Left hindlimb (tissue), 1 donor: Measurements from ENCODE around the gene STX3.
"Not testable (repeated sequence)": the region's sequence is repeated elsewhere in the genome, so short reads cannot be mapped to it uniquely, and the experiment has no call there.

Experiments used
- DNase-seq: peaks from one replicate; pipeline ENCODE4 v3.0.0-alpha.2; 2018

Gene STX3

DNA sequence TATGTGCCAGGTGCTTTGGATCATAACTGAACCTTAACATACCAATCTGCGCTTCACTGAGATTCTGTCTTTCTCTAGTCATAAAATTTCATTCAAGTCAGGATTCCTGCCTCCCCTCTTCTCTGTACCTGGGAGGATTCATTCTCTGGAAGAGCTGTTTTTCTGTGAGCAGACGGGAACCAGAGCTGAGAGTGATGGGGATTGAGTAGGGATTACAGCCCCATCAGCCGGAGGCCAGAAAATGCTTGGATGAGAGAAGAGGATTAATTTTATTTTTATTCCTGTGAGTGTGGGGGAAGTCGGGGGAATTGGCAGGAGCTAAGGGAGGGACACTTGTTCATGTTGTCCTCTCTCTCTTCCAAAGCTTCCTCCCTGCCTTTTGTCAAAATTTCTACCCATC lies 4.7 kb downstream of the STX3 start:
- DNase-seq = no peak

GRCh38 chr11:59760771-59761170 lies 5.6 kb downstream of the STX3 start:
- no peak for DNase-seq

GRCh38 chr11:59761993-59762392 lies 6.8 kb downstream of the STX3 start:
- DNase-seq = no peak

DNA sequence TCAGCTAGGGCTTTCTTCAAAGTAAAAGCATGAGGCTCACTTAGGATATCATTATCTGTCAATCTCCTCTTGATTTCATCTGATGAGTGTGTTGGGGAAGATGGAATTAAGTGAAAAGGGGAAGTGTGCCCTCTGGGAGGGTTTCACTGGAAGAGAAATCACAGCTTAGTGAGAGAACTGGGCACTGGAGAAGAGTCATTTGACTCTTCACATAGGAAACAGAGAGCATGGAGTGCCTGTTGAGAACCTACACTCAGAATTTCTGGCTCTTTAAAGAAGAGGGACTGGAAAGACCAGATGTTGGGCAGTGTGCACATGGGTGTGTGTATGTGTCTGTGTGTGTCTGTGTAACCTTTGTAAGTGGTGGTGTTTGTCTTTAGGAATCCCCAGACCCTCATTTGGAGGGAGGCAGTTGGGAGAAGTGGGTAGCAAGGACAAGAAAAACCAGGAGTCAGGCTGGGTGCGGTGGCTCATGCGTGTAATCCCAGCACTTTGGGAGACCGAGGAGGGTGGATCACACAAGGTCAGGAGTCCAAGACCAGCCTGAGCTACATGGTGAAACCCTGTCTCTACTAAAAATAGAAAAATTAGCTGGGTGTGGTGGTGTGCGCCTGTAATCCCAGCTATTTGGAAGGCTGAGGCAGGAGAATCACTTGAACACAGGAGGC lies 10.0 kb downstream of the STX3 start:
- DNase-seq = no peak

GRCh38 chr11:59766542-59767224 lies 11.5 kb downstream of the STX3 start:
- DNase-seq = no peak

- DNase-seq = no peak
Observed at GRCh38 chr11:59767225-59767611, 12.0 kb downstream of the STX3 start.

GRCh38 chr11:59769111-59769510 lies 13.9 kb downstream of the STX3 start:
- DNase-seq = no peak

- DNase-seq = no peak
Observed at GRCh38 chr11:59769828-59770227, 14.7 kb downstream of the STX3 start.

DNA sequence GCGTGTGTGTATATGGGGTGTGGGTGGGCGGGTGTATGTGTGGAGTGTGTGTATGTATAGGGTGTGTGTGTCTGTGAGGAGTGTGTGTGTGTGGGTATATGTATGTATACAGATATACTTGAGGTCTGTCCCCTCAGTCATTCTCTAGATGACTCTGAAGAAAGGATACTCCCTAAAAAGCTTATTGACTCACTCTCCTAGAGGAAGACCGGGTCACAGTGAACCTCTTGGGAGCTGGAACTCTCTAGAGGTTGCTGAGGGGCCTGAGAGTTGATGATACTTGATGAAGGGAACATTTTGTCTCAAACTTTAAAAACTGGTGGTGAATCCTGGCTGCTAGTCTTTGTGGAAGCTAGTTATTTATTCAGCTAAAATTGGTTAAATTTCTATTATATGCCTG lies 15.1 kb downstream of the STX3 start:
- no peak for DNase-seq

- DNase-seq = no peak
Observed at GRCh38 chr11:59770869-59771268, 15.7 kb downstream of the STX3 start.

- no peak for DNase-seq
Observed at GRCh38 chr11:59771605-59772004, 16.4 kb downstream of the STX3 start.

DNA sequence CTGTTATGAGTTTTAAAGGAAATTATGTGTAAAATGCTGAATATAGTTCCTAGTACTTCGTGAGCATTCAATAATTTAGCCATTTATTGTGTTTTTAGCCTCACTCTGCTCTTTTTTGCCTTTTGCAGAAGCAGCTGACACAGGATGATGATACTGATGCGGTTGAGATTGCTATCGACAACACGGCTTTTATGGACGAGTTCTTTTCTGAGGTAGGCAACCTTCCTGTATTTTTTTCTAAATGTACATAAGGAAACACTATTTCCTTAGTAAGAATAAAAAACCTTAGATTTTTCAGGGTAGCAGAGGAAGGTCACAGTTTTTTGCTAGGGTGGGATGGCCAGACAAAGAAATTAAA lies 17.9 kb downstream of the STX3 start:
- DNase-seq = no peak

DNA sequence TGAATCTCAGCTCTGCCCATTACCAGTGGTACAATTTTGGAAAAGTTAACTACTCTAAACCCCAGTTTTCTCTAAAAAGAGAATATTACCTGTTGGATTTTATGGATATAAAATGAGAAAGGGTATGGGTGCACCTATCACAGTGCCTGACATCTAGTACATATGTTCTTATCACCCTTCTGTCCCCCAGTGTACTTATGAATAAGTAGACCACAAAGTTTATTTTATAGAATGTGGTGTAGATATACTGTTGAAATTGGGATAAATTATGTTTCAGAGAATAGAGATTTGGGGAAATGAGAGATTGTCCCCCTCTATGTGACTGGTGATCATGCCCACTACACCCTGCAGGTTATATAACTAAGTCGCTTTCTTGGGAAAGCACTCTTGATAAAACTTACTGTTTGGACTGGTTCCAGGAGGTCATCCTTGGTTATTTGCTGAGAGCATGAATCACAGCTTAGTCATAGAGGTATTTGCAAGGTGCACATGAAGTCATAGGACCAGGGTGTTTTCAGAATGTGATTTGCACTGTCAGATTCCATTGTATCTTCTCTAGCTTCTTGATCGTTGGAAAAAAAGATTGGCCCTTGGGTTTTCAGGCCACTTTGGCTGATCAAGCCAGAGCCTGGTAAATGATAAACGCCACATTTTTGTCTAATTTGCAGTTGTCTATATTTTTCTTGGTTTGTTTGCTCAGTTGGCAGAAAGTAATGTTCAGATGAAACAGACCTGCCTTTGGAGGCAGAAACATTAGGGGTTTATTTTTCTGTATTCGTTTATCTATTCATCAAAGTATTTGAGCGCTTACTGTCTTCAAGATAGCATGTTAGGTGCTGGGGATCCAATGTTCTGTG lies 21.3 kb downstream of the STX3 start:
- no peak for DNase-seq

GRCh38 chr11:59777104-59777503 lies 21.9 kb downstream of the STX3 start:
- DNase-seq = no peak

DNA sequence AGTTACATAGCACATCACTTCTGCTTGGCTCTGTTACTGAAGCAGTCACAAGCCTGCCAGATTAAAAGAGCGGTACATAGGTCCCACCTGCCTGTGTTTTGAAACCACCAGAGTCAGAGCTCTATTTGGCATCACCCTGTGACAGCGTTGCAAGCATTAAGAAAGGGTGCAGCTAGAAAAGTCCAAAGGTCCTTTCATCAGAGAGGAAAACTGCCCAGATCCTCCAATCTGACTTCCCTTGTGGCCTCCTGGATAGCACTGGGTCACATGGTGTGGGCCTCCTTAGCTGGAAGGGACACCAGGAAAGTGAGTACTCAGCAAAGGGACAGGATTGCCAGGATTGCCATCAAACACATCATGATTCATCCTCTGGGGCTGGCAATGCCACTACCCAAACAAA lies 22.9 kb downstream of the STX3 start:
- DNase-seq = no peak

DNA sequence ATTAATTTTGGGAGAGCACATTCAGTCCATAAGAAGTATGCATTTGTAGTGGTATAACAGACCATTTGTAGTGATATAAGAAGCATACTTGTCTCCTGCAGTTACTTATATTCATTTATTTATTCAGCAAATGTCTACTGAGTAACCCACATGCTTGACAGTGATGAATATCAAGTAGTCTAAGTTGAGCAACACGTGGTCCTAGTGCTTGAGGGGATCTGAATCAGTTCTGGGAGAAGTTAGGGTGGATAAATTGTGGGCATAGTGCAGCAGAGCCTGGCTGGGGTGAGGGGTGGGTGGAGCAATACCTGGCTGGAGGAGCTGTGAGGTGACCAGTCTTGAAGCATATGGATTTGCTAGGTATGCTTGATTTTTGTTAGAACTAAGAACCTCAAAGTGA lies 24.3 kb downstream of the STX3 start:
- DNase-seq = no peak

- no peak for DNase-seq
Observed at GRCh38 chr11:59782080-59782479, 26.9 kb downstream of the STX3 start.

- no peak for DNase-seq
Observed at GRCh38 chr11:59783632-59784090, 28.5 kb downstream of the STX3 start.

GRCh38 chr11:59784441-59784840 lies 29.3 kb downstream of the STX3 start:
- DNase-seq = not testable (repeated sequence)

- no peak for DNase-seq
Observed at GRCh38 chr11:59785818-59786217, 30.6 kb downstream of the STX3 start.

GRCh38 chr11:59787255-59787588 lies 32.0 kb downstream of the STX3 start:
- DNase-seq = no peak

GRCh38 chr11:59787816-59788215 lies 32.6 kb downstream of the STX3 start:
- DNase-seq = no peak

- DNase-seq = no peak
Observed at GRCh38 chr11:59791639-59792038, 36.5 kb downstream of the STX3 start.

- DNase-seq = no peak
Observed at GRCh38 chr11:59792507-59792906, 37.3 kb downstream of the STX3 start.
